Esophagus muscularis mucosa (tissue), 3 donors: ENCODE measurements around the gene SV2B.

Experiments used
- CTCF ChIP-seq, 3 experiments: fragments of 200-600 bp in 2 of 3; fragments of 450-650 bp in 1 of 3; sonication (generic) in 2 of 3; IDR thresholded peaks; one replicate each; pipeline ENCODE4 v1.5.1; 2017 to 2019; ENCODE audit warnings: antibody characterized with exemption in 3 of 3, mild to moderate bottlenecking in 2 of 3, moderate library complexity in 1 of 3
- POLR2AphosphoS5 ChIP-seq, 2 donors: sonication (generic); formaldehyde crosslinking; IDR thresholded peaks; one replicate each; pipeline ENCODE4 v1.6.1; 2017; ENCODE audit warnings: antibody characterized with exemption in 2 of 2

DNA sequence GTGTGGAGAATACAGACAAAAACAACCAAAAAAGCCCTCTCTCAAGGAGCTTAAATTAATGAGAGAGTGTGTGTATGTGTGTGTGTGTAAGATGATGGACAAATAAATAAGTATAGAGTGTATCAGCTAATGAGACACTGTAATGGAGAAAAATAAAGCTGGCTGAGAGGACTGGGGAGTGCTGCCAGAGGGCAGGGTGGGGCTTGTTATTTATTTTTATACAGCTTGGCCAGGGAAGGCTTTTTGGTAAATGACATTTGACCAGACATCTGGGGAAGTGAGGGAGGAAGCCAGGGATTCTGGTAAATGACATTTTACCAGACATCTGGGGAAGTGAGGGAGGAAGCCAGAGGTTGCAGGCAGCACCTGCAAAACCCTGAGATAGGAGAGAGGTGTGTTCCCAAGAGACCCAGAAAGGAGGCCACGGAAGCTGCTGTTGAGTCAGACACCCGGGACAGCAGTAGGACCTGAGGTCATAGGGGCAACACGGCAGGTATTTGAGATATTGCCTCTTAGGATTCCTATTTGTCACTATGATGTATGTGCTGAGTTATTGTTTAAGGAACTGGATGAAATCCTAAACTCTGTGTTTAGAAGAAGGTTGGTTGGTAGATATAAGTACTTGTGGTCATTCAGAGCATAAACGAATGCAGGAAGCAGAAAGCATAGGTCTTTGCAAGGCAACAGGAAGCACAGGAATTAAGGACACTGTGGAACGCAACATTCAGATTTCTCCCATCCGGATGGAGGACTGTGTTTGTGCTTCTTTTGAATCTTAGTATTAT, 2.7 kb downstream of the SV2B start:
- no peak for TF ChIP-seq CTCF (IDR thresholded peaks at IDR 0.05)
- no peak for TF ChIP-seq POLR2AphosphoS5 (IDR thresholded peaks at IDR 0.05)
